HCT116 (cell line): ENCODE data around the gene AJUBA.

Experiments used
- CTCF ChIP-seq, 3 experiments: fragments of 200-600 bp in 1 of 3; sonication (generic) in 1 of 3; IDR thresholded peaks in 2 of 3; conservative IDR thresholded peaks in 1 of 3; 2 replicates each; pipeline ENCODE4 v1.5.1; 2012 to 2017; ENCODE audit warnings: low read depth in 2 of 3, low read length in 2 of 3, antibody characterized with exemption in 1 of 3, borderline replicate concordance in 1 of 3, control low read depth in 1 of 3, mild to moderate bottlenecking in 1 of 3, mixed read lengths in 1 of 3, mixed run types in 1 of 3, moderate library complexity in 1 of 3; ENCODE audit not compliant: insufficient read depth in 1 of 3
- EGR1 ChIP-seq: IDR thresholded peaks from 2 replicates; pipeline ENCODE4 v1.6.1; 2012; ENCODE audit warnings: low read depth
- EZH2phosphoT487 ChIP-seq: fragments of 200-600 bp; IDR thresholded peaks from 2 replicates; pipeline ENCODE4 v1.6.1; 2018; ENCODE audit warnings: antibody characterized with exemption, borderline replicate concordance
- JUND ChIP-seq: IDR thresholded peaks from 2 replicates; pipeline ENCODE4 v1.6.1; 2012
- POLR2A ChIP-seq: IDR thresholded peaks from 2 replicates; pipeline ENCODE4 v1.7.0; 2011; ENCODE audit warnings: borderline replicate concordance; ENCODE audit not compliant: insufficient read depth, insufficient read length; ENCODE audit errors: extremely low read depth
- POLR2AphosphoS5 ChIP-seq: IDR thresholded peaks from 2 replicates; pipeline ENCODE4 v1.6.1; 2011; ENCODE audit warnings: mild to moderate bottlenecking, low read depth, low read length, moderate library complexity
- RAD21 ChIP-seq: IDR thresholded peaks from 2 replicates; pipeline ENCODE4 v1.6.1; 2012; ENCODE audit warnings: low read depth, mild to moderate bottlenecking
- REST ChIP-seq: IDR thresholded peaks from 2 replicates; pipeline ENCODE4 v1.6.1; 2012; ENCODE audit warnings: low read depth
- SIN3A ChIP-seq: IDR thresholded peaks from 2 replicates; pipeline ENCODE4 v1.6.1; 2012; ENCODE audit warnings: low read depth
- YY1 ChIP-seq: IDR thresholded peaks from 2 replicates; pipeline ENCODE4 v1.6.1; 2011; ENCODE audit warnings: low read length, low read depth, moderate library complexity, mild to moderate bottlenecking; ENCODE audit not compliant: insufficient replicate concordance; ENCODE audit errors: extremely low read depth
- ZBTB33 ChIP-seq: IDR thresholded peaks from 2 replicates; pipeline ENCODE4 v1.6.1; 2011; ENCODE audit warnings: mild to moderate bottlenecking, low read length, moderate library complexity; ENCODE audit not compliant: insufficient replicate concordance; ENCODE audit errors: extremely low read depth
- ZNF274 ChIP-seq: fragments of 200-500 bp; sonication (Bioruptor generic); IDR thresholded peaks from 2 replicates; pipeline ENCODE4 v1.6.1; 2014; ENCODE audit warnings: mild to moderate bottlenecking, low read depth, low read length, inconsistent platforms

- TF ChIP-seq EZH2phosphoT487 (no peak), CTCF (IDR thresholded peaks at IDR 0.05 in 2 of 3, conservative IDR thresholded peaks at IDR 0.05 in 1 of 3; ENCODE audit: borderline replicate concordance in 1 of 3, insufficient read depth in 1 of 3, low read depth in 2 of 3, low read length in 2 of 3) (no peak; a peak in 1 of 6 replicates), ZBTB33 (no peak), RAD21 (no peak), EGR1 (peak; percentile 88), JUND (no peak), POLR2A (peak; percentile 94), YY1 (peak; percentile 88), ZNF274 (no peak), POLR2AphosphoS5 (peak; percentile 97), REST (no peak), SIN3A (peak; percentile 59; the same call in 1 of the 2 replicates)
These were observed 24.4 kb upstream of the AJUBA start for GRCh38 chr14:23006544-23007419.
